ENCODE measurements around the gene STX3. TPM values are rescaled to one million over a fixed set of nuclear protein-coding genes. Genes with fewer than 3 reads are reported as not detected.

The STX3 gene
- total RNA-seq, 1 donor from 2014 or later, result 52.4 TPM

DNA sequence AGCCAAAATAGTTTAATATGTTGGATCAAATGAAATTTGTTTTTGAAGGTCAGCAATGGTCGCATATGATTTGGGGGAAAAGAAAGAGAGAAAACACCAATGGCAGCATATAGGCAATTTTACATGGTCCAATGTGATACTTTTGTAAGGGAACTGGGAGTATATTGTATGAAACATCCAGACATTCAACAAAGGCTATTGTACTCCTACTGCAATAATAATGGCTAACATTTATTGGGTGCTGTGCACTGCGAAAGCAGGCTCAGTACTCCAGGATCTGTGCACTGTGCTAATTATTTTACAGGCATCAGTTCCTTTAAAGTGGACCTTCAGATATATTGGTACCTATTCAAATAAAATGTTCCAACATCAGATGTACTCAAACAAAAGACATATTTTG lies 35.6 kb upstream of the STX3 start:
- H3K27me3 ChIP-seq, result no peaks in the 10 kb centered on the region
- H3K27ac Mint-ChIP-seq, result no peak overlapping the region
- no peak overlapping the region for H3K4me2 ChIP-seq
- H3K4me1 Mint-ChIP-seq, result no peaks in the 10 kb centered on the region
- TF ChIP-seq, protein P1, sequence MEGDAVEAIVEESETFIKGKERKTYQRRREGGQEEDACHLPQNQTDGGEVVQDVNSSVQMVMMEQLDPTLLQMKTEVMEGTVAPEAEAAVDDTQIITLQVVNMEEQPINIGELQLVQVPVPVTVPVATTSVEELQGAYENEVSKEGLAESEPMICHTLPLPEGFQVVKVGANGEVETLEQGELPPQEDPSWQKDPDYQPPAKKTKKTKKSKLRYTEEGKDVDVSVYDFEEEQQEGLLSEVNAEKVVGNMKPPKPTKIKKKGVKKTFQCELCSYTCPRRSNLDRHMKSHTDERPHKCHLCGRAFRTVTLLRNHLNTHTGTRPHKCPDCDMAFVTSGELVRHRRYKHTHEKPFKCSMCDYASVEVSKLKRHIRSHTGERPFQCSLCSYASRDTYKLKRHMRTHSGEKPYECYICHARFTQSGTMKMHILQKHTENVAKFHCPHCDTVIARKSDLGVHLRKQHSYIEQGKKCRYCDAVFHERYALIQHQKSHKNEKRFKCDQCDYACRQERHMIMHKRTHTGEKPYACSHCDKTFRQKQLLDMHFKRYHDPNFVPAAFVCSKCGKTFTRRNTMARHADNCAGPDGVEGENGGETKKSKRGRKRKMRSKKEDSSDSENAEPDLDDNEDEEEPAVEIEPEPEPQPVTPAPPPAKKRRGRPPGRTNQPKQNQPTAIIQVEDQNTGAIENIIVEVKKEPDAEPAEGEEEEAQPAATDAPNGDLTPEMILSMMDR (IDR thresholded peaks at IDR 0.05), result no peak
- TF ChIP-seq EZH2phosphoT487 (IDR thresholded peaks at IDR 0.05), result no peak
- TF ChIP-seq EZH2 (IDR thresholded peaks at IDR 0.05), result no peak
- no peaks in the 10 kb centered on the region for H3K36me3 ChIP-seq
- H3K27ac ChIP-seq, result no peak overlapping the region
- H3K9ac ChIP-seq, result no peak overlapping the region
- no peak overlapping the region for H2AFZ ChIP-seq (replicated peaks)
- peaks cover 2% of the 10 kb centered on the region for H3K27me3 Mint-ChIP-seq (ENCODE audit: insufficient read depth, low read depth)
- no peaks in the 10 kb centered on the region for H3K79me2 ChIP-seq (ENCODE audit: low read depth)
- no peaks in the 10 kb centered on the region for H4K20me1 ChIP-seq (ENCODE audit: low read depth)
- no peak for DNase-seq (ENCODE audit: low spot score)
- H3F3A ChIP-seq (ENCODE audit: low read depth), result no peaks in the 10 kb centered on the region
- no peak overlapping the region for H3K4me3 ChIP-seq
- H3K9me3 ChIP-seq (ENCODE audit: low read depth), result no peaks in the 10 kb centered on the region
- H3K4me1 ChIP-seq, result no peaks in the 10 kb centered on the region
- no peak overlapping the region for H3K4me3 Mint-ChIP-seq
- no peaks in the 10 kb centered on the region for H3K36me3 Mint-ChIP-seq
- no peaks in the 10 kb centered on the region for H3K9me3 Mint-ChIP-seq

DNA sequence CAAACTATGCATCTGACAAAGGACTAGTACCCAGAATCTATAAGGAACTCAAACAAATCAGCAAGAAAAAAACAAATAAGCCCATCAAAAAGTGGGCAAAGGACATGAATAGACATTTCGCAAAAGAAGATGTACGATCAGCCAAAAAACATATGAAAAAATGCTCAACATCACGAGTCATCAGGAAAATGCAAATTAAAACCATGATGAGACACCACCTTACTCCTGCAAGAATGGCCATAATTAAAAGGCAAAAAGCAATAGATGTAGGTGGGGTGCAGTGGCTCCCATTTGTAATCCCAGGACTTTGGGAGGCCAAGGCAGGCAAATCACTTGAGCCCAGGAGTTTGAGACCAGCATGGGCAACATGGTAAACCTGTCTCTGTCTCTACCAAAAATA lies 31.1 kb upstream of the STX3 start:
- H3K79me2 ChIP-seq (ENCODE audit: low read depth), result no peaks in the 10 kb centered on the region
- H3K9ac ChIP-seq, result no peak overlapping the region
- H4K20me1 ChIP-seq (ENCODE audit: low read depth), result no peaks in the 10 kb centered on the region
- Mint-ChIP-seq H3K4me3 (no peak overlapping the region), H3K27ac (no peak overlapping the region), H3K27me3 (ENCODE audit: insufficient read depth, low read depth) (no peaks in the 10 kb centered on the region), H3K36me3 (no peaks in the 10 kb centered on the region), H3K4me1 (no peaks in the 10 kb centered on the region), H3K9me3 (no peaks in the 10 kb centered on the region)
- no peaks in the 10 kb centered on the region for H3K36me3 ChIP-seq
- TF ChIP-seq EZH2phosphoT487 (IDR thresholded peaks at IDR 0.05) (no peak), EZH2 (IDR thresholded peaks at IDR 0.05) (no peak)
- TF ChIP-seq, protein P1 (IDR thresholded peaks at IDR 0.05), result no peak
- no peaks in the 10 kb centered on the region for H3F3A ChIP-seq (ENCODE audit: low read depth)
- H3K27me3 ChIP-seq, result no peaks in the 10 kb centered on the region
- DNase-seq (ENCODE audit: low spot score), result no peak
- H3K4me2 ChIP-seq, result no peak overlapping the region
- H3K4me3 ChIP-seq, result no peak overlapping the region
- H3K9me3 ChIP-seq (ENCODE audit: low read depth), result no peaks in the 10 kb centered on the region
- H3K4me1 ChIP-seq, result no peaks in the 10 kb centered on the region
- no peak overlapping the region for H3K27ac ChIP-seq
- no peak overlapping the region for H2AFZ ChIP-seq (replicated peaks)

DNA sequence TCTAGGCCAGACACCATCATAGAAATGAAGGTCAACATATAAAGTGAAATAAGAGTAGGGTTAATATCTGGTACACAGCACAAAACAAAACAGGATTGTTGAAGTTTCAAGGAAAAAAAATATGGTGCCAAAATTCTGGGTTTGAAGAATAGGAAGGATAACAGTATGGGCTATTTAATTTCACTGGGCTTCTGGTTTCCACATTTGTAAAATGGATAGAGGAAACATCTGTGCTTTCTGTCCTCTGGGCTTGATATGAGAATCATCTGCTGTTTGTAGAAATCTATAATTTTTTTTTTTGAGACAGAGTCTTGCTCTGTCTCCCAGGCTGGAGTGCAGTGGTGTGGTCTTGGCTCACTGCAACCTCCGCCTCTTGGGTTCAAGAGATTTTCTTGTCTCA lies 27.8 kb upstream of the STX3 start:
- no peak overlapping the region for H3K4me3 Mint-ChIP-seq

More for the DNA sequence above, 27.8 kb upstream of the STX3 start:
- no peaks in the 10 kb centered on the region for H3K4me1 ChIP-seq
- H4K20me1 ChIP-seq (ENCODE audit: low read depth), result no peaks in the 10 kb centered on the region
- no peaks in the 10 kb centered on the region for H3K27me3 ChIP-seq
- Mint-ChIP-seq H3K9me3 (no peaks in the 10 kb centered on the region), H3K27ac (no peak overlapping the region), H3K27me3 (ENCODE audit: insufficient read depth, low read depth) (no peaks in the 10 kb centered on the region), H3K36me3 (no peaks in the 10 kb centered on the region), H3K4me1 (no peaks in the 10 kb centered on the region)
- no peaks in the 10 kb centered on the region for H3K36me3 ChIP-seq
- H3K9me3 ChIP-seq (ENCODE audit: low read depth), result no peaks in the 10 kb centered on the region
- H3K4me2 ChIP-seq, result no peak overlapping the region
- no peaks in the 10 kb centered on the region for H3K79me2 ChIP-seq (ENCODE audit: low read depth)
- H3K4me3 ChIP-seq, result no peak overlapping the region
- H2AFZ ChIP-seq (replicated peaks), result no peak overlapping the region
- H3F3A ChIP-seq (ENCODE audit: low read depth), result no peaks in the 10 kb centered on the region
- no peak for TF ChIP-seq EZH2phosphoT487 (IDR thresholded peaks at IDR 0.05)
- TF ChIP-seq, protein P1 (IDR thresholded peaks at IDR 0.05), result no peak
- no peak for TF ChIP-seq EZH2 (IDR thresholded peaks at IDR 0.05)
- no peak overlapping the region for H3K27ac ChIP-seq
- no peak for DNase-seq (ENCODE audit: low spot score)
- no peak overlapping the region for H3K9ac ChIP-seq

Data from neural progenitor cell (in vitro differentiated cells).